ENCODE data around the gene NETO2.

NETO2 gene

GRCh38 chr16:47043970-47044684 is 99.6 kb downstream of the NETO2 start:
- no peak for DNase-seq

GRCh38 chr16:47043200-47043599 is 100.5 kb downstream of the NETO2 start:
- no peak for DNase-seq

- DNase-seq, result peak; percentile 88
These were observed 105.8 kb downstream of the NETO2 start for GRCh38 chr16:47037746-47038458.

- DNase-seq, result peak; percentile 27
These were observed 106.4 kb downstream of the NETO2 start for GRCh38 chr16:47037396-47037745.

DNA sequence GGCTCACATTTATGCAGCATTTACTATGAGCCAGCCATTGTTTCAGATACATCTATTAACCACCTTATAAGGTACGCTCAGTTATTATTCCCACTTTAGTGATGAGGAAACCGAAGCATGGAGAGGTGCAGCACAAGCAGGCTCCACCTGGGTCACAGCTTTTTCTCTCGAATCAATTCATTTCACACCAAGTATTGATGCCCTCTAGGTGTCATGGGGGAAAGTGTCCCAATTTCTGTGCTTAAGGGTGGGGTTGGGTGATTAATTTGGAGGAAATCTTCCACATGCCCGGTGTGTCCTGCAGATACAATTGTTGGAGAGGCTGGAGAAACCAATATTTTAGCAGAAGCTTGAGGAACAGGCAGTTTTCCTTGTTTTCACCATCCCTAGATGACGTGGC is 107.5 kb downstream of the NETO2 start:
- peak; percentile 9 for DNase-seq

- no peak for DNase-seq
These were observed 108.3 kb downstream of the NETO2 start for GRCh38 chr16:47035436-47035835.

- DNase-seq, result no peak
These were observed 109.3 kb downstream of the NETO2 start for GRCh38 chr16:47034455-47034854.

DNA sequence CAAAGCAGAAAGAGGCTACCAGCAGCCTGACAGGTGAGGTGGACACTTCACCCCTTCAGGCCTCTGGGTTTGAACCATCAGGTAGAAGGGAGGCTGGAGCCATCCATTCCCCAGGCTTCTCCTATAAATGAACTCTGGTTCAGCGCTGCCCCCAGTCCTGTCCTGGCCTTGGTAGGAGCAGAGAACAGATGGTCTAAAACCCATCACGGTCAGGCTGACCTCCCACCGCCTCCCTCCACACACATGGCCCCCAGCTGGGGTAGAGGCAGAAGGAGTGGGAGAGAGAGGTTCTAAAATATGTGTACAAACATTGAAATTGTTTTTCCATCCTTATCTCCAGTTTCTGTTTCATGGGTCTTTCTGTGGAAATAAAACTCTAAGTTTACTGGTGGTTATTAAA is 110.6 kb downstream of the NETO2 start:
- no peak for DNase-seq

GRCh38 chr16:47029724-47030123 is 114.0 kb downstream of the NETO2 start:
- no peak for DNase-seq

DNA sequence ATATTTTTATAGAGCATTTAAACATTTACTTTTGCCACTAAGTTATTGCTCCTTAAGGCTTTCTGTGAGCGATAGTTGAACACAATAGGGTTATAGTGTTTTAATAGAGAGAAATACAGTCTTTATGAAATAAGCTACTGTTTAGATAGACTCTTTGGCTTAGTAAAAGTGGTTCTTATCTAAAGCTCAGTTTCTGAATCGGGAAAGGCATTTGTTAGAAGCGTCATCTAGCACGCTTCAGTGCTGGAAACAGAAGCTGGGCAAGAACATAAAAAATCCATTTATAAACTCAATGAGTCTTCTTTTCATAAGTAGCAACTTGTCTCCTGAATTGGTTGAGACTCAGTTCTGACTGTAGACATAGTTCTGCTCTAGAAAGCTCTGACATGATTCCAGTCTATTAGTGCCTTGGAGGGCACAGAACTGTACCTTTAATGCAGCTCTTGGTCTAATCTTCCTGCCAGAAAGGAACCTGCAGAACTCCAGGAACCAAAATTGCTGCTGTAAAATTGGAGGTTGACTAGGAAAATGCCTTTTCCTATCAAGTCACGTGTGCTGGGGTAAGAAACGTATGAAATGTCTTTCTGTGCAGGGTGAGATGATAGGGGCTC is 114.9 kb downstream of the NETO2 start:
- DNase-seq, result no peak
